ENCODE data around the gene ADAT3.

The ADAT3 gene

GRCh38 chr19:1859331-1859781, 45.8 kb upstream of the ADAT3 start (continued):
- TF ChIP-seq ZSCAN23 (tag by site-specific recombination; IDR thresholded peaks at IDR 0.05): no peak
- TF ChIP-seq ZNF184 (tag by site-specific recombination; IDR thresholded peaks at IDR 0.05): no peak
- TF ChIP-seq ZBTB49 (tag by site-specific recombination; IDR thresholded peaks at IDR 0.05; ENCODE audit: low read depth): no peak
- TF ChIP-seq ZNF624 (tag by site-specific recombination; IDR thresholded peaks at IDR 0.05): no peak
- TF ChIP-seq SP2 (tag by site-specific recombination; IDR thresholded peaks at IDR 0.05): peak; percentile 69
- TF ChIP-seq, protein P1, sequence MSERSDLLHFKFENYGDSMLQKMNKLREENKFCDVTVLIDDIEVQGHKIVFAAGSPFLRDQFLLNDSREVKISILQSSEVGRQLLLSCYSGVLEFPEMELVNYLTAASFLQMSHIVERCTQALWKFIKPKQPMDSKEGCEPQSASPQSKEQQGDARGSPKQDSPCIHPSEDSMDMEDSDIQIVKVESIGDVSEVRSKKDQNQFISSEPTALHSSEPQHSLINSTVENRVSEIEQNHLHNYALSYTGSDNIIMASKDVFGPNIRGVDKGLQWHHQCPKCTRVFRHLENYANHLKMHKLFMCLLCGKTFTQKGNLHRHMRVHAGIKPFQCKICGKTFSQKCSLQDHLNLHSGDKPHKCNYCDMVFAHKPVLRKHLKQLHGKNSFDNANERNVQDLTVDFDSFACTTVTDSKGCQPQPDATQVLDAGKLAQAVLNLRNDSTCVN (tag by site-specific recombination; optimal IDR thresholded peaks at IDR 0.05): peak; percentile 2
- TF ChIP-seq ZNF335 (tag by site-specific recombination; conservative IDR thresholded peaks at IDR 0.05): no peak
- TF ChIP-seq ZFHX2 (tag by site-specific recombination; conservative IDR thresholded peaks at IDR 0.05): peak; percentile 92
- no peak for TF ChIP-seq ZNF121 (tag by site-specific recombination; IDR thresholded peaks at IDR 0.05)
- no peak for TF ChIP-seq ZNF157 (tag by site-specific recombination; IDR thresholded peaks at IDR 0.05)
- TF ChIP-seq ZNF600 (tag by site-specific recombination; IDR thresholded peaks at IDR 0.05): peak; percentile 99
- no peak for TF ChIP-seq KLF9 (tag by site-specific recombination; IDR thresholded peaks at IDR 0.05; ENCODE audit: low read depth)
- TF ChIP-seq, protein P2, sequence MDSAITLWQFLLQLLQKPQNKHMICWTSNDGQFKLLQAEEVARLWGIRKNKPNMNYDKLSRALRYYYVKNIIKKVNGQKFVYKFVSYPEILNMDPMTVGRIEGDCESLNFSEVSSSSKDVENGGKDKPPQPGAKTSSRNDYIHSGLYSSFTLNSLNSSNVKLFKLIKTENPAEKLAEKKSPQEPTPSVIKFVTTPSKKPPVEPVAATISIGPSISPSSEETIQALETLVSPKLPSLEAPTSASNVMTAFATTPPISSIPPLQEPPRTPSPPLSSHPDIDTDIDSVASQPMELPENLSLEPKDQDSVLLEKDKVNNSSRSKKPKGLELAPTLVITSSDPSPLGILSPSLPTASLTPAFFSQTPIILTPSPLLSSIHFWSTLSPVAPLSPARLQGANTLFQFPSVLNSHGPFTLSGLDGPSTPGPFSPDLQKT (IDR thresholded peaks at IDR 0.05; ENCODE audit: borderline replicate concordance, low read depth, low read length): no peak
- TF ChIP-seq GLI4 (tag by site-specific recombination; IDR thresholded peaks at IDR 0.05): no peak
- no peak for TF ChIP-seq ZNF202 (tag by site-specific recombination; IDR thresholded peaks at IDR 0.05; ENCODE audit: borderline replicate concordance)
- no peak for TF ChIP-seq RBAK (tag by site-specific recombination; IDR thresholded peaks at IDR 0.05)
- no peak for TF ChIP-seq ZNF175 (tag by site-specific recombination; IDR thresholded peaks at IDR 0.05)
- no peak for TF ChIP-seq ZNF37A (tag by site-specific recombination; IDR thresholded peaks at IDR 0.05)
- TF ChIP-seq ZNF830 (tag by site-specific recombination; IDR thresholded peaks at IDR 0.05; ENCODE audit: low read depth): no peak
- TF ChIP-seq, protein P3, sequence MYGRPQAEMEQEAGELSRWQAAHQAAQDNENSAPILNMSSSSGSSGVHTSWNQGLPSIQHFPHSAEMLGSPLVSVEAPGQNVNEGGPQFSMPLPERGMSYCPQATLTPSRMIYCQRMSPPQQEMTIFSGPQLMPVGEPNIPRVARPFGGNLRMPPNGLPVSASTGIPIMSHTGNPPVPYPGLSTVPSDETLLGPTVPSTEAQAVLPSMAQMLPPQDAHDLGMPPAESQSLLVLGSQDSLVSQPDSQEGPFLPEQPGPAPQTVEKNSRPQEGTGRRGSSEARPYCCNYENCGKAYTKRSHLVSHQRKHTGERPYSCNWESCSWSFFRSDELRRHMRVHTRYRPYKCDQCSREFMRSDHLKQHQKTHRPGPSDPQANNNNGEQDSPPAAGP (tag by site-specific recombination; IDR thresholded peaks at IDR 0.05): peak; percentile 85
- TF ChIP-seq PRDM6 (tag by site-specific recombination; IDR thresholded peaks at IDR 0.05): no peak
- TF ChIP-seq ZEB2 (tag by site-specific recombination; IDR thresholded peaks at IDR 0.05): no peak
- TF ChIP-seq ZNF366 (tag by site-specific recombination; conservative IDR thresholded peaks at IDR 0.05): peak; percentile 55
- no peak for TF ChIP-seq ZNF132 (tag by site-specific recombination; IDR thresholded peaks at IDR 0.05; ENCODE audit: borderline replicate concordance)
- no peak for TF ChIP-seq ZXDB (tag by site-specific recombination; IDR thresholded peaks at IDR 0.05)
- peak; percentile 59 for TF ChIP-seq ZBTB17 (tag by site-specific recombination; IDR thresholded peaks at IDR 0.05)
- TF ChIP-seq ZNF792 (tag by site-specific recombination; IDR thresholded peaks at IDR 0.05): no peak
- TF ChIP-seq INSM2 (tag by site-specific recombination; IDR thresholded peaks at IDR 0.05): no peak
- TF ChIP-seq GLIS2 (tag by site-specific recombination; IDR thresholded peaks at IDR 0.05): no peak
- peak; percentile 92 for TF ChIP-seq EGR2 (tag by site-specific recombination; IDR thresholded peaks at IDR 0.05; ENCODE audit: low read depth)
- TF ChIP-seq ZNF621 (tag by site-specific recombination; IDR thresholded peaks at IDR 0.05): no peak
- TF ChIP-seq, protein P4, sequence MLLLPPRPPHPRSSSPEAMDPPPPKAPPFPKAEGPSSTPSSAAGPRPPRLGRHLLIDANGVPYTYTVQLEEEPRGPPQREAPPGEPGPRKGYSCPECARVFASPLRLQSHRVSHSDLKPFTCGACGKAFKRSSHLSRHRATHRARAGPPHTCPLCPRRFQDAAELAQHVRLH (tag by site-specific recombination; IDR thresholded peaks at IDR 0.05): no peak
- TF ChIP-seq ZBTB8A (tag by site-specific recombination; IDR thresholded peaks at IDR 0.05): no peak
- TF ChIP-seq GLIS1 (tag by site-specific recombination; IDR thresholded peaks at IDR 0.05): no peak
